ENCODE measurements around the gene PCDH9. TPM values are rescaled to one million over a fixed set of nuclear protein-coding genes. Genes with fewer than 3 reads are reported as not detected.

PCDH9 gene
- total RNA-seq, 1 donor from 2014 or later: 1.9 TPM

DNA sequence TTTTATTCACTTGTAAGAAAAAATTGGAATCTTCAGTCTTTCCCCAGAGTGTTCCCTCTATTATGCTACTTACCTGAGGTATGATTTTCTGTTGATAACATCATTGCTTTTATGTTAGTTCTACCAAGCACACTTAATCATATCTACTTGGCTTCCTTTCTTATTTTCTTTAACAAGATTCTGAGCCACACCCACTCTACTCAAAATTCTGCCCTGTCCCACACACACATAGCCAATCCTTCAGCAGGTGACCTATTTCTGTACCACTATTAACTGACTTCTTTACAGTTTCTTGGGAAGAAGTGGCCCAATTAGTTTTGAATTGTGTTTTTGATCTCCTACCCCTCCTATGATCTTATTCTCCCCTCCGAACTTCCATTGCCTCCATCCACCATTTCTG, 215.7 kb downstream of the PCDH9 start:
- Mint-ChIP-seq H3K27me3 (ENCODE audit: unreplicated experiment) (no peaks in the 10 kb centered on the region), H3K4me3 (ENCODE audit: unreplicated experiment) (no peak overlapping the region), H3K27ac (ENCODE audit: unreplicated experiment) (no peak overlapping the region), H3K9me3 (ENCODE audit: unreplicated experiment) (no peaks in the 10 kb centered on the region), H3K36me3 (ENCODE audit: low read depth, unreplicated experiment) (no peaks in the 10 kb centered on the region), H3K4me1 (ENCODE audit: unreplicated experiment) (no peaks in the 10 kb centered on the region)
- TF ChIP-seq, protein P1, sequence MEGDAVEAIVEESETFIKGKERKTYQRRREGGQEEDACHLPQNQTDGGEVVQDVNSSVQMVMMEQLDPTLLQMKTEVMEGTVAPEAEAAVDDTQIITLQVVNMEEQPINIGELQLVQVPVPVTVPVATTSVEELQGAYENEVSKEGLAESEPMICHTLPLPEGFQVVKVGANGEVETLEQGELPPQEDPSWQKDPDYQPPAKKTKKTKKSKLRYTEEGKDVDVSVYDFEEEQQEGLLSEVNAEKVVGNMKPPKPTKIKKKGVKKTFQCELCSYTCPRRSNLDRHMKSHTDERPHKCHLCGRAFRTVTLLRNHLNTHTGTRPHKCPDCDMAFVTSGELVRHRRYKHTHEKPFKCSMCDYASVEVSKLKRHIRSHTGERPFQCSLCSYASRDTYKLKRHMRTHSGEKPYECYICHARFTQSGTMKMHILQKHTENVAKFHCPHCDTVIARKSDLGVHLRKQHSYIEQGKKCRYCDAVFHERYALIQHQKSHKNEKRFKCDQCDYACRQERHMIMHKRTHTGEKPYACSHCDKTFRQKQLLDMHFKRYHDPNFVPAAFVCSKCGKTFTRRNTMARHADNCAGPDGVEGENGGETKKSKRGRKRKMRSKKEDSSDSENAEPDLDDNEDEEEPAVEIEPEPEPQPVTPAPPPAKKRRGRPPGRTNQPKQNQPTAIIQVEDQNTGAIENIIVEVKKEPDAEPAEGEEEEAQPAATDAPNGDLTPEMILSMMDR (IDR thresholded peaks at IDR 0.05; ENCODE audit: unreplicated experiment): no peak
- no peak for DNase-seq (ENCODE audit: low spot score)

DNA sequence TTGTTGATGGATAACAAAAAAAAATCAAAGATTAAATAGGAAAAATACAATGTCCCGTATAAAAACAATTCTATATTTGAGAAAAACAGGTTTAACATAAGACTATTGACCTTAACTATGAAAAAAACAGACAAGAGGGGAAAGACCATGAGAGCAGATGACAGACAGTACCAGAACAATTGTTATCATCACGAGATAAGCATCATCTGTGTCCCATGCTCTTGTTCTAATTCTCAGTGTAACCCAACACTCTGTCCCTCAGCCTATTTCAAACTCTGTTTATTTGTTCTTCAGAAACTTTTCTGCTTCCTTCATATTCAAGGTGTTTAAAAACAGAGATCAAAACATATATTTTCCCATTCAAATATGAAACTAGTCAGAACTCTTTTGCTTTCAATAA, 216.4 kb downstream of the PCDH9 start:
- H3K9me3 Mint-ChIP-seq (ENCODE audit: unreplicated experiment): no peaks in the 10 kb centered on the region

GRCh38 chr13:67008075-67008668, 222.0 kb downstream of the PCDH9 start:
- Mint-ChIP-seq H3K27ac (ENCODE audit: unreplicated experiment) (no peak overlapping the region), H3K36me3 (ENCODE audit: low read depth, unreplicated experiment) (no peaks in the 10 kb centered on the region), H3K9me3 (ENCODE audit: unreplicated experiment) (no peaks in the 10 kb centered on the region), H3K4me1 (ENCODE audit: unreplicated experiment) (no peaks in the 10 kb centered on the region), H3K4me3 (ENCODE audit: unreplicated experiment) (no peak overlapping the region), H3K27me3 (ENCODE audit: unreplicated experiment) (no peaks in the 10 kb centered on the region)
- TF ChIP-seq, protein P1 (IDR thresholded peaks at IDR 0.05; ENCODE audit: unreplicated experiment): no peak
- DNase-seq (ENCODE audit: low spot score): no peak

More for the DNA sequence above, 216.4 kb downstream of the PCDH9 start:
- H3K4me1 Mint-ChIP-seq (ENCODE audit: unreplicated experiment): no peaks in the 10 kb centered on the region
- no peaks in the 10 kb centered on the region for H3K36me3 Mint-ChIP-seq (ENCODE audit: low read depth, unreplicated experiment)
- no peaks in the 10 kb centered on the region for H3K27me3 Mint-ChIP-seq (ENCODE audit: unreplicated experiment)
- DNase-seq (ENCODE audit: low spot score): no peak
- TF ChIP-seq, protein P1 (IDR thresholded peaks at IDR 0.05; ENCODE audit: unreplicated experiment): no peak
- H3K4me3 Mint-ChIP-seq (ENCODE audit: unreplicated experiment): no peak overlapping the region
- H3K27ac Mint-ChIP-seq (ENCODE audit: unreplicated experiment): no peak overlapping the region

DNA sequence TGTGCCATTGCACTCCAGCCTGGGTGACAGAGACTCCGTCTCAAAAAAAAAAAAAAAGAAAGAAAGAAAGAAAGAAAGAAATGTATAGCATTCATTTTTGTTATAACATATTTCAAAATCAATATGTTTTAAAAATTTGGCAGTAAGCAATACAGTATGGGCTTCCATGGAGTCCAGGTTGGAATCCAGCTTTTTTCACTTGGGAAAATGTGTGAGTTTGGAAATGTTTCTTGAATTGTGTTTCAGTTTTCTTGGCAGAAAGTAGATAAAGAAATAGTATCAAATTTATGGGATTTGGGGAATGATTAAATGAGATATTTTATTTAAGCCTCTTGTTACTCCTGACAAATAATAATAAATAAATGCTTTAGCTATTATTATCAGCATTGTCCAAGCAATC, 225.6 kb downstream of the PCDH9 start:
- H3K27ac Mint-ChIP-seq (ENCODE audit: unreplicated experiment): no peak overlapping the region
- TF ChIP-seq, protein P1 (IDR thresholded peaks at IDR 0.05; ENCODE audit: unreplicated experiment): no peak
- DNase-seq (ENCODE audit: low spot score): no peak
- no peaks in the 10 kb centered on the region for H3K9me3 Mint-ChIP-seq (ENCODE audit: unreplicated experiment)
- H3K4me3 Mint-ChIP-seq (ENCODE audit: unreplicated experiment): no peak overlapping the region
- no peaks in the 10 kb centered on the region for H3K36me3 Mint-ChIP-seq (ENCODE audit: low read depth, unreplicated experiment)
- no peaks in the 10 kb centered on the region for H3K27me3 Mint-ChIP-seq (ENCODE audit: unreplicated experiment)
- H3K4me1 Mint-ChIP-seq (ENCODE audit: unreplicated experiment): no peaks in the 10 kb centered on the region

DNA sequence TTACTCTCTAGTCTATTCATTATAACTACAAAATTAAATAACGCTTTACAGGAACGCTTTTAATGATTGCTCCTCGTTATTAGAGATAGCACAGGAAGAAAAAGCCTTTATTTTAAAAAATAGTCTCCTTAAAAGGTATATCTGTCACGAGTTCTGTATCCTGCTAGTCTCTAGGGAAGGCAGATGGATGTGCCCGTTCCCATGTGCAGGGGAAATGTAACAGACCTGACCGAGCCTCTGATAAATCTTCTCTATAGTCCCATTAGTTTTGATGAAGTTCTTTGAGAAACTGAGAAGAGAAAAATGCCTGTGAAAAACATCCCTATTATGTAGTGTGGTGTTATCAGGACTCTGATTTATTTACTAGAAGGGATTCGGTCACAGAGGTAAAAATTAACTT, 226.4 kb downstream of the PCDH9 start:
- H3K36me3 Mint-ChIP-seq (ENCODE audit: low read depth, unreplicated experiment): no peaks in the 10 kb centered on the region
- no peaks in the 10 kb centered on the region for H3K27me3 Mint-ChIP-seq (ENCODE audit: unreplicated experiment)
- TF ChIP-seq, protein P1 (IDR thresholded peaks at IDR 0.05; ENCODE audit: unreplicated experiment): no peak
- no peak overlapping the region for H3K4me3 Mint-ChIP-seq (ENCODE audit: unreplicated experiment)
- no peak overlapping the region for H3K27ac Mint-ChIP-seq (ENCODE audit: unreplicated experiment)
- DNase-seq (ENCODE audit: low spot score): no peak
- no peaks in the 10 kb centered on the region for H3K4me1 Mint-ChIP-seq (ENCODE audit: unreplicated experiment)
- H3K9me3 Mint-ChIP-seq (ENCODE audit: unreplicated experiment): no peaks in the 10 kb centered on the region

Data from endothelial cell (in vitro differentiated cells).